CD1c-positive myeloid dendritic cell (primary cell): ENCODE data around the gene MRPS6.

Experiments
- DNase-seq: peaks from one replicate; pipeline ENCODE4 v3.0.0-alpha.2; 2016; ENCODE audit errors: extremely low spot score

The MRPS6 gene

DNA sequence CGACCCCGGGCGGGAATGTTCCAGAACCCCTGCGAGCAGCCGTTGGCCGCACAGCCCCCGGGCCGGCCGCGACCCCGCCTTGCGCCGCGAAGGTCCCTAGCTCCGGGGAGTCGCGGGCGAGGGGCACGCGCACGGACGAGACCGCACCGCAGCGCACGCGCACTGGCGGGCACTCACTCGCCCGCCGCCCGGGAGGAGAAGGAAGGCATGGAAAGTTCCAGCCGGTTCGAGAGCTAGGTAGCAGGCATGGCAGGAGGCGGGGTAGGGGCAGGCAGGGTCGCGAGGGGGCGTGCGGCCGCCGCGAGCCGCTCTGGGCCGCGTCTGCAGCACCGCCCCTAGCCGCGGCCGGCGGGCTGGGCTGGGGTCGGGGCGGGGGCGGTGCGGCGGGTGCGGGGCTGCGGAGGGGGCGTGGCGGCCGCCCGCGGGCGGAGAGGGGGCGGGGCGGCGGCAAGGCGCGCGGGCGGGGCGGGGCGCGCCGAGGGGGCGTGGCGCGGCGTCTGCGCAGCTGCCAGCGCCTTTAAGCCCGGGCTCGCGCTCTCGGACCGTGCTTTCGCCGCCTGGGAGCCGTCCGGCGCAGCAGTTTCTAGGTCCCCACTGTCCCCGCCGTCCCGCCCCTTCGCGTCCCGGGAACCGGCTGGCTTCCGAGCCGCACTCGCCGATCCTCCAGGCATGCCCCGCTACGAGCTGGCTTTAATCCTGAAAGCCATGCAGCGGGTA lies at the start of gene MRPS6, which contains the start of gene SLC5A3:
Gene MRPS6, plus strand, starts transcription at position 547 of the 717 bp plus-strand sequence. Its CDS starts 123 bp downstream, at position 670.
Gene SLC5A3, plus strand, starts transcription at position 547 of the 717 bp plus-strand sequence. CDS start 21,621 bp downstream, outside the sequence.
- peak; percentile 90 for DNase-seq

GRCh38 chr21:34023691-34024373 lies 49.5 kb upstream of the MRPS6 start:
- DNase-seq = no peak

GRCh38 chr21:34024374-34024693 lies 49.0 kb upstream of the MRPS6 start:
- no peak for DNase-seq

- no peak for DNase-seq
Measured at GRCh38 chr21:34027721-34028461, 45.5 kb upstream of the MRPS6 start.

- peak; percentile 52 for DNase-seq
Measured at GRCh38 chr21:34029743-34030528, 43.4 kb upstream of the MRPS6 start.

DNA sequence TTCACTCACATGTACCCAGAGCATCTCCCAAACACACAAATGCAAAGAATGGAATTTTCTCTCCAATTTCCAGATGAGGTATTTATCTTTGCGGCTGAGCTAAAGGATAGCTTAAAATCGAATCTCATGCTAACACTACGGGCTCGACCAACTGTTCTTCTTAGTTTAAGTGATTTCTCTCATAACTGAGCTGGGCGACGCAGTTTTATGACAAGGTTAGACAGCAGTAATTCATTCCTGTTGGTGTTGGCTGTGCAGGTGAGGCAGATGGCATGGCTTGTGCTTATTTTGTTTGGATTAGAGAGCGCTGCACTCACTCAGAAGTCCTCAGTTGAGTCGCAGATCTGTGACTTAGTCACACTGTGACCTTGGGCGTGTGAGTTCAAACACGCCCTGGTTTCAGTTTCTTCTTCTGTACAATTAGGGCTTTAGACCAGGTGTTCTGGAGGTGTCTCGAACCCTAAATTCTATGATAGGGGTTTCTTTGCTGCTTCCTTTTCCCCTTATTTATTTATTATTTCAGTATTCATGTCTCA lies 41.5 kb upstream of the MRPS6 start:
- DNase-seq = no peak

GRCh38 chr21:34034369-34035014 lies 38.9 kb upstream of the MRPS6 start:
- no peak for DNase-seq

DNA sequence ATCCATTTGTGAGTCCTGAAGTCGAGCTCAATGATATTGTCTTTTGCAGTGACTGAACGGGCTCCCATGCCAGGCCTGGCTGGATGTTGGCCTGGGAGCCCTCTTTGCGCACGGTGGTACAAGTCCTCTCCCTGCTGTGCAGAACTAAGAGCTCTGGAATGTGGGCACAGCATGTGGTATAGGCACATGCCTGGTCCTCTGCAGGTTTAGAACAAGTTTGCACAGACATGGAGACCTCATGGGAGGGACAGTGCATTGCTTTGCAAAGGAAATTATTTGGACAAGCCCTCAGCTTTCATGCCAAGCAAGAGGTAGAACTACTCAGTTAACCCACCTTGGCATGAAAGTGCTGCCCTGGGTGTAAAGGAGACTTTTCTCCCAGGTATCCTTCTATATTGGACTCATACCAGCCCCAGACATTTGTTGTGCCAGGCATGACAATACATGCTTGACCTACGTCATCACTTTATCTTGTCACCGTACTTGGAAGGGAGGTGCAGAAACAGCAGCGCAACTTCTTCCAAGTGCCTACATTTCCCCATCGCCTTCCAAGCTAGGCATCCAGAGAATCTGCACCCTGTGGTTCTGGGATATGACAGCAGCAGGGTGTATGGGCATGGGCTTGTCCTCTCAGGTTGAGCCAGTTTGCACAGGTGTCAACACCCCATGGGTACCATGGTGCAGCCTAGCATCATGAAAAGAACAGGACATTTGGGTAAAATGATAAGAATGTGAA lies 37.6 kb upstream of the MRPS6 start:
- DNase-seq = no peak

GRCh38 chr21:34037009-34037795 lies 36.2 kb upstream of the MRPS6 start:
- no peak for DNase-seq

DNA sequence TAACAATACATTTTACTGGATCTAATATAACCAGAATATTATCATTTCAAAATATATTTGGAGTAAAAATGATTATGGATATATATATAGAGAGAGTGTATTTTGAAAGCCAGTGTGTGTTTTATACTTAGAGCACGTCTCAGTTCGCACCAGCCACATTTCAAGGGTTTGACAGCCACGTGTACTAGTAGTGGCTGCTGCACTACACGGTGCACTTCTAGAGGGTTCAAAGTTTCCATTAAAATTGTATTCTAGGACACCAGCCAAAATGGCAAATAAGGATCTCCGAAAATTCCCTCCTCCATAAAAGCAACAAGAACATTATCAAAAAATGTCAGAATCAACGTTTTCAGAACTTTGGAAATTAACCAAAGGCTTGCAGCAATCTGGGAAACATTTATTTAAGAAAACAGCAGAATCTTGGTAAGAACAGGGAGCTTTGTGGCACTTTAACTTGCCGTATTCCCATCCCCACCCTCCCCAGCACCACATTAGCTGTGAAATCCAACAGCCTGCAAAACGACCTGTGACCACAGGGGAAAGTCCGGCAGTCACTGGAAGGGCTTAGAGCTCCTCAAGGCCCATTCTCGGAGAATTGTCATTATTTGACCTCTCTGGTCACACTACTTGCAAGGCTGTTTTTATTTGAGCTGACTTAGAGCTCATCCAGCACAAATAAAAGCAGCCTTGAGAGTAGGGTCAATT lies 33.5 kb upstream of the MRPS6 start:
- no peak for DNase-seq

- DNase-seq = no peak
Measured at GRCh38 chr21:34042735-34043134, 30.6 kb upstream of the MRPS6 start.

- no peak for DNase-seq
Measured at GRCh38 chr21:34043333-34043732, 30.0 kb upstream of the MRPS6 start.

GRCh38 chr21:34046917-34047316 lies 26.5 kb upstream of the MRPS6 start:
- no peak for DNase-seq

GRCh38 chr21:34047835-34048234 lies 25.5 kb upstream of the MRPS6 start:
- DNase-seq = no peak

GRCh38 chr21:34052171-34052570 lies 21.2 kb upstream of the MRPS6 start:
- no peak for DNase-seq

GRCh38 chr21:34054259-34054658 lies 19.1 kb upstream of the MRPS6 start:
- DNase-seq = no peak

DNA sequence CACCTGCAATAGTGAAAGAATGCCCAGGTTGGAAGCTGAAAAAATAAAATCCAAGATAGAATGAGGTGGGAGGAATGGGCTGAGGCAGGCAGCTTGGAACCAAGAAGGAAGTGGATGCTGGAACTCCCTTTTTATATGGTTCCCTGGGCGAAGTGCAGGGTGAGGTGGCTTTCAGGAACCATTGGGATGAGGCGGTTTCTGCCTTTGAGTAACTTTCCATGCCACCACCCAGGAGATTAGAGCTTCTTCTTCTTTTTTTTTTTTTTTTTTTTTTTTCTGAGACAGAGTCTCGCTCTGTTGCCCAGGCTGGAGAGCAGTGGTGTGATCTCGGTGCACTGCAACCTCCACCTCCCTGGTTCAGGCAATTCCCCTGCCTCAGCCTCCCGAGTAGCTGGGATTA lies 17.8 kb upstream of the MRPS6 start:
- DNase-seq = peak; percentile 81

- DNase-seq = peak; percentile 29
Measured at GRCh38 chr21:34061983-34062382, 11.4 kb upstream of the MRPS6 start.

GRCh38 chr21:34065027-34065426 lies 8.4 kb upstream of the MRPS6 start:
- DNase-seq = peak; percentile 47
